ENCODE measurements around the gene NPHP4. TPM values are rescaled to one million over a fixed set of nuclear protein-coding genes. Genes with fewer than 3 reads are reported as not detected.

NPHP4 gene
- total RNA-seq, 4 donors from 2014 or later: 1.1 to 10.4 (median 1.8) TPM

GRCh38 chr1:5857508-5858090 lies 134.6 kb downstream of the NPHP4 start:
- TF ChIP-seq CTCF (IDR thresholded peaks at IDR 0.05 in 4 of 5, conservative IDR thresholded peaks at IDR 0.05 in 1 of 5) (no peak), POLR2A (IDR thresholded peaks at IDR 0.05) (no peak)
- Histone ChIP-seq H3K4me1 (no peaks in the 10 kb centered on the region), H3K27ac (no peak overlapping the region), H3K27me3 (no peaks in the 10 kb centered on the region), H3K36me3 (no peaks in the 10 kb centered on the region), H3K9me3 (no peaks in the 10 kb centered on the region), H3K4me3 (no peak overlapping the region)
- in situ Hi-C loops (cut with MboI; ENCODE audit: low sequenced_read_pairs in 4 of 4) (no loop called here), intact Hi-C loops (cut with DNase I; ENCODE audit: low total_unique reads) (no loop called here)
- DNase-seq: no peak
- no peak for ATAC-seq

GRCh38 chr1:5857011-5857410 lies 135.2 kb downstream of the NPHP4 start:
- Histone ChIP-seq H3K4me3 (no peak overlapping the region), H3K27me3 (no peaks in the 10 kb centered on the region), H3K36me3 (no peaks in the 10 kb centered on the region), H3K4me1 (no peaks in the 10 kb centered on the region), H3K27ac (no peak overlapping the region), H3K9me3 (no peaks in the 10 kb centered on the region)
- in situ Hi-C loops (cut with MboI; ENCODE audit: low sequenced_read_pairs in 4 of 4): no loop called here
- TF ChIP-seq CTCF (IDR thresholded peaks at IDR 0.05 in 4 of 5, conservative IDR thresholded peaks at IDR 0.05 in 1 of 5) (no peak), POLR2A (IDR thresholded peaks at IDR 0.05) (no peak)
- ATAC-seq (no peak), DNase-seq (no peak)
- intact Hi-C loops (cut with DNase I; ENCODE audit: low total_unique reads): no loop called here

GRCh38 chr1:5856246-5856815 lies 135.9 kb downstream of the NPHP4 start:
- ATAC-seq (no peak), DNase-seq (no peak)
- intact Hi-C loops (cut with DNase I; ENCODE audit: low total_unique reads): no loop called here
- Histone ChIP-seq H3K9me3 (no peaks in the 10 kb centered on the region), H3K4me1 (no peaks in the 10 kb centered on the region), H3K36me3 (no peaks in the 10 kb centered on the region), H3K4me3 (no peak overlapping the region), H3K27ac (no peak overlapping the region), H3K27me3 (no peaks in the 10 kb centered on the region)
- in situ Hi-C loops (cut with MboI; ENCODE audit: low sequenced_read_pairs in 4 of 4): no loop called here
- TF ChIP-seq POLR2A (IDR thresholded peaks at IDR 0.05) (no peak), CTCF (IDR thresholded peaks at IDR 0.05 in 4 of 5, conservative IDR thresholded peaks at IDR 0.05 in 1 of 5) (no peak)

- DNase-seq (no peak), ATAC-seq (no peak)
- no peaks in the 10 kb centered on the region for H3K27me3 ChIP-seq
- intact Hi-C loops (cut with DNase I; ENCODE audit: low total_unique reads): no loop called here
- H3K9me3 ChIP-seq: no peaks in the 10 kb centered on the region
- TF ChIP-seq CTCF (IDR thresholded peaks at IDR 0.05 in 4 of 5, conservative IDR thresholded peaks at IDR 0.05 in 1 of 5): no peak
- no peak for TF ChIP-seq POLR2A (IDR thresholded peaks at IDR 0.05)
- no peaks in the 10 kb centered on the region for H3K36me3 ChIP-seq
- H3K27ac ChIP-seq: no peak overlapping the region
- in situ Hi-C loops (cut with MboI; ENCODE audit: low sequenced_read_pairs in 4 of 4): no loop called here
- H3K4me3 ChIP-seq: no peak overlapping the region
- H3K4me1 ChIP-seq: no peaks in the 10 kb centered on the region
Measured at GRCh38 chr1:5855196-5855897, 136.9 kb downstream of the NPHP4 start.
